ENCODE measurements around the gene COL12A1. TPM values are rescaled to one million over a fixed set of nuclear protein-coding genes. Genes with fewer than 3 reads are reported as not detected.

Gene COL12A1
- total RNA-seq, 1 experiment from 2014 or later = 9.5 TPM

DNA sequence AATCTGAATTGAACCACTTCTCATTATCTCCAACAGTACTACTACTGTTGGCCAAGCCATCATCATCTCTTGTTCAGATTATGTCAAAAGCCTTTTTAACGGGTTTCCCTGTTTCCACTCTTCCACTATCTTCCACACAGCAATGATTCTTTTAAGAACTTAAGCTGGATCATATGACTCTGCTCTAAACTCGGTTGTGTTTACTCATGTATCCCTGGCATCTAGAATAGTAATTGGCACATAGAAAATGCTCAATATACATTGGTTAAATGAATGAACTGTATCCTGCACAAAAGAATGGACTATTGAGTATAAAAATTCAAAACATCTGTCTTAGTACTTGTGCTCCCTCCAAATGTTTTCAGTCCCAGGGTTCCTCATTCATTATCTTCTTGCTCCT is 40.5 kb upstream of the COL12A1 start:
- POLR2A ChIA-PET (ENCODE audit: low non-redundant PET) = no interaction called here
- BruUV-seq (replicated peaks) = no TSS peak
- intact Hi-C loops (cut with micrococcal nuclease; ENCODE audit: unreplicated experiment) = no loop called here

GRCh38 chr6:75244063-75244584 is 38.3 kb upstream of the COL12A1 start:
- BruUV-seq (replicated peaks) = TSS peak; percentile 99
- Histone ChIP-seq H3K27ac (ENCODE audit: low read depth, low read length, poor library complexity, severe bottlenecking) (peak overlapping the region; percentile 87), H3K9me3 (ENCODE audit: low read depth, low read length, poor library complexity, severe bottlenecking) (no peaks in the 10 kb centered on the region), H3K27me3 (replicated peaks; ENCODE audit: insufficient read depth, low read depth, low read length, poor library complexity) (no peaks in the 10 kb centered on the region), H3K4me1 (ENCODE audit: insufficient read depth, low read length, poor library complexity, severe bottlenecking) (no peaks in the 10 kb centered on the region), H3K4me3 (ENCODE audit: low read depth, low read length, poor library complexity, severe bottlenecking) (peak overlapping the region; percentile 75), H3K36me3 (ENCODE audit: insufficient read depth, low read length, poor library complexity, severe bottlenecking) (peaks cover 19% of the 10 kb centered on the region)
- POLR2A ChIA-PET (ENCODE audit: low non-redundant PET) = interaction anchor here (0.6 kb wide), 1 partner anchor 367 kb away, joined by 3 read pairs; no protein-coding TSS in a partner anchor
- CTCF ChIA-PET = no interaction called here
- TF ChIP-seq CTCF (conservative IDR thresholded peaks at IDR 0.05; ENCODE audit: low read depth, low read length) (no peak), EZH2 (IDR thresholded peaks at IDR 0.05; ENCODE audit: borderline replicate concordance, low read depth, low read length, poor library complexity, severe bottlenecking) (no peak)
- peak; percentile 12 for DNase-seq (ENCODE audit: low spot score)
- intact Hi-C loops (cut with micrococcal nuclease; ENCODE audit: unreplicated experiment) = no loop called here

More for the DNA sequence above, 40.5 kb upstream of the COL12A1 start:
- no peak overlapping the region for H3K4me3 ChIP-seq (ENCODE audit: low read depth, low read length, poor library complexity, severe bottlenecking)
- no peaks in the 10 kb centered on the region for H3K4me1 ChIP-seq (ENCODE audit: insufficient read depth, low read length, poor library complexity, severe bottlenecking)
- DNase-seq (ENCODE audit: low spot score) = no peak
- H3K27ac ChIP-seq (ENCODE audit: low read depth, low read length, poor library complexity, severe bottlenecking) = no peak overlapping the region
- TF ChIP-seq EZH2 (IDR thresholded peaks at IDR 0.05; ENCODE audit: borderline replicate concordance, low read depth, low read length, poor library complexity, severe bottlenecking) (no peak), CTCF (conservative IDR thresholded peaks at IDR 0.05; ENCODE audit: low read depth, low read length) (no peak)
- CTCF ChIA-PET = no interaction called here
- H3K27me3 ChIP-seq (replicated peaks; ENCODE audit: insufficient read depth, low read depth, low read length, poor library complexity) = no peaks in the 10 kb centered on the region
- no peaks in the 10 kb centered on the region for H3K9me3 ChIP-seq (ENCODE audit: low read depth, low read length, poor library complexity, severe bottlenecking)
- H3K36me3 ChIP-seq (ENCODE audit: insufficient read depth, low read length, poor library complexity, severe bottlenecking) = no peaks in the 10 kb centered on the region

DNA sequence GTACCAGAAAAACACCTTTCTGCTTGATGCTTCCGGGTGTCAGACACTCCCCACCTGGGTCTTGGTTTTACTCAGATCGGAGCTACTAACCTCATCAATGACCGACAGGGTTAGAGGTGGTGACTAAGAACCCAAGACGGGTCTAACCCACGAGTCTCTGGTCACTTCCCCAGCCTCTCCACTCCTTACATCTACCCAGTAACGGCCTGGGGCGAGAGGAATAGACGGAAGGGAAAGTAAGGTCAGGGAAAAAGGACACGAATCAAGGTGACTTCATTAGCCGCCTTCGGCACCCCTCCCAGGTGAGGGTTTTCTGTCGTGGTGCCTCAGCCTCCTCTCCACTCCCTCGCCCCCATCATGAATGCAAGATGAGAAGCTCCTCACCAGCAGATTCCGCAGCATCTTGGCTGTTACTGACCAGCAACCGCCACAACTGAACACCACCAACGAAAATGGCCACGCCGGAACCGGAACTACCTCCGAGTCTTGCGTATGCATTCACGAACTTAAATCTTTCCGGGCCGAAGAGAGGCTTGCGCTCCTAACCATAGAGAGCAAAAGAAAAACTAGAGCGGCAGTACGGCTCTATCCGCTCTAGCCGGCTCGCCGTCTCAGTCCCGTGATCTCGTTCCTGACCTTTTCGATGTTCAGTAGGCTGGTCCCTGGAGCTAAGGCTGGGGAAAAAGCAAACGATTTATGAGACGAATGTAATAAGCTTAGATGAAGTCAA is 37.6 kb upstream of the COL12A1 start, which contains the start of gene COX7A2:
COX7A2 (minus strand) TSS at position 469 of the 730 bp plus-strand sequence; CDS start at position 402, 67 bp downstream.
- Histone ChIP-seq H3K36me3 (ENCODE audit: insufficient read depth, low read length, poor library complexity, severe bottlenecking) (peaks cover 24% of the 10 kb centered on the region), H3K27me3 (replicated peaks; ENCODE audit: insufficient read depth, low read depth, low read length, poor library complexity) (no peaks in the 10 kb centered on the region), H3K4me3 (ENCODE audit: low read depth, low read length, poor library complexity, severe bottlenecking) (peak within 1 kb of the TSS; percentile 75), H3K9me3 (ENCODE audit: low read depth, low read length, poor library complexity, severe bottlenecking) (no peaks in the 10 kb centered on the region), H3K27ac (ENCODE audit: low read depth, low read length, poor library complexity, severe bottlenecking) (peak within 1 kb of the TSS; percentile 87), H3K4me1 (ENCODE audit: insufficient read depth, low read length, poor library complexity, severe bottlenecking) (no peaks in the 10 kb centered on the region)
- intact Hi-C loops (cut with micrococcal nuclease; ENCODE audit: unreplicated experiment) = no loop called here
- no peak for TF ChIP-seq EZH2 (IDR thresholded peaks at IDR 0.05; ENCODE audit: borderline replicate concordance, low read depth, low read length, poor library complexity, severe bottlenecking)
- TF ChIP-seq CTCF (conservative IDR thresholded peaks at IDR 0.05; ENCODE audit: low read depth, low read length) = no peak
- CTCF ChIA-PET = no interaction called here
- peak; percentile 98 for DNase-seq (ENCODE audit: low spot score)
- TSS peak; percentile 70 for BruUV-seq (replicated peaks)
- POLR2A ChIA-PET (ENCODE audit: low non-redundant PET) = interaction anchor here (0.6 kb wide), 1 partner anchor 367 kb away, joined by 3 read pairs; no protein-coding TSS in a partner anchor
